ENCODE data around the gene ANKS1B. TPM values are rescaled to one million over a fixed set of nuclear protein-coding genes. Genes with fewer than 3 reads are reported as not detected.

Gene ANKS1B
- total RNA-seq, 1 experiment from 2014 or later = 9.7 TPM

- TF ChIP-seq SIN3A (IDR thresholded peaks at IDR 0.05; ENCODE audit: borderline replicate concordance, insufficient read depth, low read depth, low read length) (no peak), CTCF (IDR thresholded peaks at IDR 0.05) (no peak), POLR2AphosphoS5 (IDR thresholded peaks at IDR 0.05; ENCODE audit: low read depth, low read length) (no peak), TCF7L2 (IDR thresholded peaks at IDR 0.05; ENCODE audit: low read depth, low read length) (no peak), REST (IDR thresholded peaks at IDR 0.05; ENCODE audit: insufficient read depth in 1 of 2, low read depth in 2 of 2, low read length in 1 of 2) (no peak)
- in situ Hi-C loops (cut with HindIII; ENCODE audit: low pct_unique_long_range_greater_than_20kb, low sequenced_read_pairs) = no loop called here
- no peak for DNase-seq (ENCODE audit: low read depth, low spot score)
- ATAC-seq = no peak
- ChIA-PET CTCF (no interaction called here), POLR2A (no interaction called here)
- H3K4me1 ChIP-seq (ENCODE audit: control insufficient read depth, insufficient read depth, low read length) = no peaks in the 10 kb centered on the region
- no peaks in the 10 kb centered on the region for H3K9me3 ChIP-seq (ENCODE audit: control insufficient read depth, insufficient read depth, low read depth, low read length)
- H3K27me3 ChIP-seq (ENCODE audit: control insufficient read depth, insufficient read depth, low read length) = no peaks in the 10 kb centered on the region
- H3K4me3 ChIP-seq (ENCODE audit: low read depth in 2 of 2, low read length in 2 of 2) = no peak overlapping the region
- intact Hi-C loops (cut with micrococcal nuclease; ENCODE audit: unreplicated experiment) = no loop called here
- no peak overlapping the region for H3K27ac ChIP-seq (ENCODE audit: low read length)
- no peaks in the 10 kb centered on the region for H3K36me3 ChIP-seq (ENCODE audit: control insufficient read depth, insufficient read depth, low read length)
- no TSS peak for BruUV-seq (replicated peaks)
Observed at GRCh38 chr12:99549196-99549595, 435.5 kb downstream of the ANKS1B start.

GRCh38 chr12:99544457-99544856 is 440.3 kb downstream of the ANKS1B start:
- in situ Hi-C loops (cut with HindIII; ENCODE audit: low pct_unique_long_range_greater_than_20kb, low sequenced_read_pairs) = no loop called here
- no TSS peak for BruUV-seq (replicated peaks)
- DNase-seq (ENCODE audit: low read depth, low spot score) (no peak), ATAC-seq (no peak)
- Histone ChIP-seq H3K27ac (ENCODE audit: low read length) (no peak overlapping the region), H3K4me1 (ENCODE audit: control insufficient read depth, insufficient read depth, low read length) (no peaks in the 10 kb centered on the region), H3K27me3 (ENCODE audit: control insufficient read depth, insufficient read depth, low read length) (no peaks in the 10 kb centered on the region), H3K36me3 (ENCODE audit: control insufficient read depth, insufficient read depth, low read length) (no peaks in the 10 kb centered on the region), H3K4me3 (ENCODE audit: low read depth in 2 of 2, low read length in 2 of 2) (no peak overlapping the region), H3K9me3 (ENCODE audit: control insufficient read depth, insufficient read depth, low read depth, low read length) (no peaks in the 10 kb centered on the region)
- ChIA-PET POLR2A (no interaction called here), CTCF (no interaction called here)
- intact Hi-C loops (cut with micrococcal nuclease; ENCODE audit: unreplicated experiment) = no loop called here
- TF ChIP-seq REST (IDR thresholded peaks at IDR 0.05; ENCODE audit: insufficient read depth in 1 of 2, low read depth in 2 of 2, low read length in 1 of 2) (no peak), CTCF (IDR thresholded peaks at IDR 0.05) (no peak), SIN3A (IDR thresholded peaks at IDR 0.05; ENCODE audit: borderline replicate concordance, insufficient read depth, low read depth, low read length) (no peak), TCF7L2 (IDR thresholded peaks at IDR 0.05; ENCODE audit: low read depth, low read length) (no peak), POLR2AphosphoS5 (IDR thresholded peaks at IDR 0.05; ENCODE audit: low read depth, low read length) (no peak)
